GM19239 (cell line): ENCODE results near the gene SAXO2.
"Not testable (repeated sequence)": the region's sequence is repeated elsewhere in the genome, so short reads cannot be mapped to it uniquely, and the experiment has no call there.

Source experiments
- DNase-seq: peaks from one replicate; pipeline ENCODE4 v3.0.0; 2011; ENCODE audit warnings: low spot score; ENCODE audit not compliant: insufficient read length
- FAIRE-seq: peaks from 2 replicates; lab custom pipeline; 2011; peaks lifted over from hg19 to GRCh38; lab: Jason Lieb, UNC

Gene SAXO2

DNA sequence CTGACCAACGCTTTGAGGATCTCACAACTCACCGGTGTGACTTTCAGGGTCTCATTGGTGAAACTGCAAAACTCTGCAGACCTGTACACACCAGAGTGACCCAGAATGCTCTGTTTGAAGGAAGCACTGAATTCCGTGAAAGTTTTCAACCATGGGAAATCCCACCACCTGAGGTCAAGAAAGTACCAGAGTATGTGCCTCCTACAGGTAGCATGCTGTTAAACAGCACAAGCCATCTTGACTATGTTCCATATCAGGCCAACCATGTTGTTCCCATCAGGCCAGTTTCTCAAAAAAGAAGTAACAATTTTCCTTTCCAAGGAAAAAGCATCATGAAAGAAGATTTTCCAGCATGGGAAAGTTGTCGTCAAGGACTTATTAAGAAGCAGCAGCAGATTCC is 19.8 kb downstream of the SAXO2 start:
- not testable (repeated sequence) for FAIRE-seq, DNase-seq

- peak; percentile 78 for FAIRE-seq
- DNase-seq: not testable (repeated sequence)
Observed at GRCh38 chr15:82284381-82284780, 21.8 kb downstream of the SAXO2 start.

GRCh38 chr15:82286475-82286874 is 23.9 kb downstream of the SAXO2 start:
- not testable (repeated sequence) for DNase-seq
- FAIRE-seq: peak; percentile 97

- not testable (repeated sequence) for DNase-seq, FAIRE-seq
Observed at GRCh38 chr15:82288202-82288601, 25.6 kb downstream of the SAXO2 start.

DNA sequence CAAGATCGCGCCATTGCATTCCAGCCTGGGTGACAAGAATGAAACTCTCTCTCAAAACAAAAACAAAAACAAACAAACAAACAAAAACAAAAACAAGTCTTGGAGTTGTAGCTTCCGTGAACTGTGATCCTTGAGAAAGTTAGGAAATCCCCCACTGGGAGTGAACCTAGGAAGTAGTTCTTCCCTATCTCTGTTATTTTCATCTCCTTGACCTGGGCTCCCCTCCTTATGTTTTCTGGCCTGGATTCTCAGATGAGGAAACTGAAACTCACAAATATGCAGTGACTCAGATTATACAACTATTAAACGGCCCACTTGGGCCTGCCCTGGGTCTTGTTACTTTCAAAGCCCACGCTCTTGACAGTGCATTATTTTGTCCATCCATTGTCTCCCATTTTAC is 29.7 kb downstream of the SAXO2 start:
- FAIRE-seq (no peak), DNase-seq (no peak)

DNA sequence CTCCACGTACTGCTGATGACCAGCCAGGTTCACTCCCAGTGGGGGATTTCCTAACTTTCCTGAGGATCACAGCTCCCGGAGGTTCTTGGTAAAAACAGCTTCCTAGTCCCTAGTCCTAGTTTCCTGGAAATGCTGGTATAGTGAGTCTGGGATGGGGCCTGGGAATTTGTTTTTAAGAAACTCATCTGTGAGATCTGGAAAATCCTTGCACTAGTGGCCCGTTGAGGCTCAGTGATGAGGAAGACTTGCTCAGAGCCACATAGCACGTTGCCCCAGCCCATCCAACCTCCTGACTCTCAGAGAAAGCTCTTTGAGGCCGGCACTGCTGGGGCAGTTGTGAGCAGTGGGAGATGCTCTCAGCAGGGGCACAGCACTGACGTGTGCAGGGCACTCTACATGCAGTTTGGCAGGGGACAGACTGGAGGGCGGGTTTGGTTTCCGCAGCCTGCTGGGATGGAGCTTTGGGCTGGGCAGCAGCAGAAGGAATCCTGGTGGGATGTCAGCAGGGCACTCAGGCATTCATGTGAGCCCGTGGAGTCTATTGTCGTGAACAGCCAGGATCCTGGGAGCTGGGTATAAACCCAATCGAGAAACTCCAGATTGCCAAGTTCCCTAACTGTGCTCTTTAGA is 31.6 kb downstream of the SAXO2 start:
- FAIRE-seq (no peak), DNase-seq (no peak)

- no peak for DNase-seq
- FAIRE-seq: no peak
Observed at GRCh38 chr15:82297546-82297945, 34.9 kb downstream of the SAXO2 start.

GRCh38 chr15:82298032-82298431 is 35.4 kb downstream of the SAXO2 start:
- DNase-seq (no peak), FAIRE-seq (no peak)

DNA sequence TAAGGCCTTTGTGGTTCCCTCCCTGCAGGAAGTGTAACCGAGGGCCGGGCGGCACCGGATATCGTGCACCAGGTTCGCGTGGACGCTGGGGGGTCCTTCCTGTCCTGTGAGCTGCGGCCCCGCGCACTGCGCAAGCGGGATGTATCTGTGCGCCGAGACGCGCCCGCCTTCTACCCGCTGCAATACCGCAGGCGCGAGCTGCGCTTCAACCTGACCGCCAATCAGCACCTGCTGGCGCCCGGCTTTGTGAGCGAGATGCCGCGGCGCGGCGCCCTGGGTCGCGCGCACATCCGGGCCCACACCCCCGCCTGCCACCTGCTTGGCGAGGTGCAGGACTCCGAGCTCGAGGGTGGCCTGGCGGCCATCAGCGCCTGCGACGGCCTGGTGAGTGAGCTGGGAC is 35.9 kb downstream of the SAXO2 start:
- no peak for FAIRE-seq
- no peak for DNase-seq

- FAIRE-seq, DNase-seq: not testable (repeated sequence)
Observed at GRCh38 chr15:82299511-82299914, 36.9 kb downstream of the SAXO2 start.

GRCh38 chr15:82300326-82300725 is 37.7 kb downstream of the SAXO2 start:
- DNase-seq, FAIRE-seq: not testable (repeated sequence)

- FAIRE-seq (no peak), DNase-seq (no peak)
Observed at GRCh38 chr15:82300883-82301282, 38.3 kb downstream of the SAXO2 start.

GRCh38 chr15:82301296-82302016 is 38.8 kb downstream of the SAXO2 start:
- no peak for FAIRE-seq
- DNase-seq: no peak

DNA sequence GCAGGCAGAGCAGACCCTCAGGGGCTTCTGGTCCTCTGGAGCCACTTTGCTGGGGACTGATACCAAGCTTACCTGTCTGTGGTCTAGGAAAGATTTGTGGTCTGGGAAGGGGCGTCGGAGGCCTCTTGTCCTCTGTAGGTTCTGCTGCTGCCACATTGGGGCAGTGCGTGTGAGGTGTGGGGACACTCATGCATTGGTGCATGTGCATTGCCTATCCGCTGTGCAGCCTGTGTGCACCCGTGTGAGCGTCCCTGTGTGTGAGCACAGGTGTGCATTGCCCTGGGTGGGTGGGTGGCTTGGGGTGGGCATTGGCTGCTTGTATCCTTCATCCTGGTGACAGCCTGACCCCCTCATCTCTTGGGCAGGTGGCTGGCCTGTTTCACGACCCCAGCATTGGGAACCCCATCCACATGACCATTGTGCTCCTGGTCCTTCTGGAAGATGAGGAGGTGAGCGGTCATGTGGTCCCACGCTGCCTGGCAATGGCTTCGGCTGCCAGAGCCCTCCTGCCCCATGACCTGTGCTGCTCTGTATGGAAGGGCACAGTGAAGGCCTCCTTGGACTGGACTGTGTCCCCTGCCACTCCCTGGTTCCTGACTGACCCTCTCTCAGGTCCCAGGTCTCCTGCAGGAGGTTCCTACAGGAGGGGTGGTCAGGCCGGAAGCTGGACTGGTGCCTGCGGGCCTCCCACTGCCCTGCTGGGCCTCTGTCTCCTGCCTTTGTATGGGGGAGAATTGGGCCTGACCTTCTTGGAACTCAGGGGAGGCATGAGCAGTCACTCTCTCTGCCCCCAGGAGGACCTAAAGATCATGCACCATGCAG is 41.5 kb downstream of the SAXO2 start:
- DNase-seq (no peak), FAIRE-seq (no peak)

GRCh38 chr15:82304778-82305090 is 42.1 kb downstream of the SAXO2 start:
- FAIRE-seq (no peak), DNase-seq (no peak)

- no peak for DNase-seq
- FAIRE-seq: no peak
Observed at GRCh38 chr15:82305621-82306048, 43.0 kb downstream of the SAXO2 start.

DNA sequence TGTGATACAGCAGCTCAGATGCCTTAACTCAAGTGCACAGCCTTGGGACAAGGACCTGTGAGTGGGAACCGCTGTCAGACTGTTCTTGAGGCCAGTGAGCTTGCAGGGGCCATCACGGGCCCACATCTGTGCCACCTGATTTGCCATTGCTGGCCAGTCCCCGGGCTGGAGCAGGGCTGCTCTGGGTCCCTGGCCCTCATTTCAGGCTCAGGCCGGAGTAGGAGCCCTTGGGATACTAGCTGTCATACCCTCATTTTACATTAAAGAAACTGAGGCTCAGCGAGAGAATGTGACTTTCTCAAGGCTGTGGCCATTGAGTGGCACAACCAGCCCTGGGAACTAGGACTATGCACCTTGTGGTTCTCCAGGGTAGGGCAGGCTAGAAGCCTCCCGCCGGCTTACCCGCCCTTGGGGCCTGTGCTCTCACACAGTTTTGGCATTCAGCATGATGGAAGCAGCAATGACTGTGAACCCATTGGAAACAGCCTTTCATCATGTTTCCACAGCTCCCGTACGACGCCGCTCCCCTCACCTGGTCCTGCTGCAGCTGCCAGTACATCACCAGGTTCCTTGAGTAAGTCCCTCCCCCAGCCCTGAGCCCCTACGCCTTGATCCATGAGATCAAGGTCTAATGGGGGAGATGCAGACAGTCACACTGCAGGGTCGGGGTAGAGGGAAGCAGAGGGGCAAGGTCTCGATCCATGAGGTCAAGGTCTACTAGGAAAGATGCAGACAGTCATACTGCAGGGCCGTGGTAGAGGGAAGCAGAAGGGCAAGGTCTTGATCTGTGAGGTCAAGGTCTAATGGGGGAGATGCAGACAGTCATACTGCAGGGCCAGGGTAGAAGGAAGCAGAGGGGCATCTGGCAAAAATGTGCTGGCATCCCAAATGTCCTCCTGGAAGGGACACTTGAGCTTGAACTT is 44.4 kb downstream of the SAXO2 start:
- FAIRE-seq (no peak), DNase-seq (no peak)

DNA sequence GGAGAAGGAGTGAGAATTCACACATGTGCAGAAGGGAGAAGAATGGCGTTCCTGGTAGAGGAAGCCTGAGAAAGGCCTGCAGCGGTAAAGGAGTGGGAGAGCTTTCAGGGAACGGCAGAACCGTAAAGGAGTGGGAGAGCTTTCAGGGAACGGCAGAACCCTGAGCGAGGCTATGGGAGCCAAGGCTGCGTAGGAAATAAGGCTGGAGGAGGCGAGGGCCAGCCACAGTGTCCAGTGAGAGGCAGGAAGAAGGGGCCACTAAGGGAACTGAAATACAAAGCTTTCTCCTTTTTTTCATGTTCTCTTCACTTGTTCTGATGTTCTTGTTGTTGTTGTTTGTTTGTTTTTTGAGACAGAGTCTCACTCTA is 45.1 kb downstream of the SAXO2 start:
- FAIRE-seq (no peak), DNase-seq (no peak)

- DNase-seq (no peak), FAIRE-seq (no peak)
Observed at GRCh38 chr15:82309802-82310201, 47.2 kb downstream of the SAXO2 start.

DNA sequence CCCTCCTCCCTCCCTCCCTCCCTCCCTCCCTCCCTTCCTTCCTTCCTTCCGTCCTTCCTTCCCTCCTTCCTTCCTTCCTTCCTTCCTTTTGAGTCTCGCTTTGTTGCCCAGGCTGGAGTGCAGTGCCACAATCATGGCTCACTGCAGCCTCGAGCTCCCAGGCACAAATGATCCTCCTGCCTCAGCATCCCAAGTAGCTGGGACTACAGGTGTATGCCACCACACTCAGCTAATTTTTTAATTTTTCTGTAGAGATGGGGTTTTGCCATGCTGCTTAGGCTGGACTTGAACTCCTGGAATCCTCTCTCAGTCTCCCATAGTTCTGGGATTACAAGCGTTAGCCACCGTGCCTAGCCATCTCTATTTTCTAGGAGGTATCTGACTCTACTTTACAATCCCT is 48.7 kb downstream of the SAXO2 start:
- FAIRE-seq, DNase-seq: not testable (repeated sequence)
